H1 (cell line): Measurements from ENCODE around the gene FAT1. TPM values are rescaled to one million over a fixed set of nuclear protein-coding genes. Genes with fewer than 3 reads are reported as not detected.

Experiments
- ATF3 ChIP-seq: IDR thresholded peaks from 2 replicates; pipeline ENCODE4 v1.6.1; 2011; ENCODE audit warnings: low read depth, mild to moderate bottlenecking, low read length; ENCODE audit not compliant: insufficient read depth
- BRCA1 ChIP-seq: IDR thresholded peaks from 2 replicates; pipeline ENCODE4 v1.6.1; 2012; ENCODE audit warnings: low read depth, low read length, improper control_type of control experiment
- CEBPB ChIP-seq: IDR thresholded peaks from 2 replicates; pipeline ENCODE4 v1.6.1; 2012; ENCODE audit warnings: low read depth, low read length
- CHD7 ChIP-seq: fragments of 300-600 bp; sonication (generic); IDR thresholded peaks from 2 replicates; pipeline ENCODE4 v1.7.1; 2012; ENCODE audit warnings: low read length, moderate library complexity, mild to moderate bottlenecking, inconsistent platforms; ENCODE audit not compliant: insufficient replicate concordance
- KDM1A ChIP-seq: fragments of 200-600, 300-600 bp; sonication (generic); IDR thresholded peaks from 2 replicates; pipeline ENCODE4 v1.7.1; 2016; ENCODE audit warnings: mild to moderate bottlenecking, low read length, borderline replicate concordance
- SIN3A ChIP-seq, 2 experiments: IDR thresholded peaks in 1 of 2; conservative IDR thresholded peaks in 1 of 2; 2 replicates each; pipeline ENCODE4 v1.6.1; 2011 to 2012; ENCODE audit warnings: low read length in 2 of 2, improper control_type of control experiment in 1 of 2, low read depth in 1 of 2, mild to moderate bottlenecking in 1 of 2
- USF2 ChIP-seq: IDR thresholded peaks from 2 replicates; pipeline ENCODE4 v1.6.1; 2011; ENCODE audit warnings: low read length, improper control_type of control experiment
- polyA plus RNA-seq, 7 experiments: library from polyadenylated mRNA; depleted of rRNA in 3 of 7; stranded (reverse) in 5 of 7; unstranded in 2 of 7; fragments of >200 nt in 5 of 7; fragments of 200-250 nt in 2 of 7; gene quantifications; 1 replicate in 5 of 7; 2 replicates in 1 of 7; 4 replicates in 1 of 7; pipeline versions ENCODE4 v1.2.1 to v1.2.3, GENCODE V29; 2011 to 2013; ENCODE audit warnings: missing spikeins in 2 of 7, mixed read lengths in 2 of 7
- total RNA-seq: library from RNA; stranded (reverse); fragmentation: NEBNext Ultra II Directional; extraction: Animal tissue kit (Norgen Biotek cat#: 25700); gene quantifications from 2 replicates; pipeline ENCODE4 v1.2.1, GENCODE V29; 2021

The FAT1 gene
- total and polyA plus RNA-seq, 2 of the 8 experiments (the other 6 are each of a cell fraction or from before 2014, with no cell fraction given) = 94.4 to 137 TPM

- no peak for TF ChIP-seq CHD7
- no peak for TF ChIP-seq BRCA1
- no peak for TF ChIP-seq KDM1A
- TF ChIP-seq ATF3 = no peak
- TF ChIP-seq USF2 = no peak
- TF ChIP-seq SIN3A (conservative IDR thresholded peaks at IDR 0.05 in 1 of 2, IDR thresholded peaks at IDR 0.05 in 1 of 2; ENCODE audit: low read depth in 1 of 2, low read length in 2 of 2) = no peak; a peak in 1 of 4 replicates
- TF ChIP-seq CEBPB = no peak
Observed at GRCh38 chr4:186723292-186724057, at the start of gene FAT1 (continued).
